ENCODE measurements around the gene THBD.

The THBD gene

GRCh38 chr20:23084845-23085365, 35.4 kb upstream of the THBD start:
- Histone ChIP-seq H4K20me1 (no peaks in the 10 kb centered on the region), H3K9ac (no peak overlapping the region), H3K36me3 (no peaks in the 10 kb centered on the region), H3K4me3 (no peak overlapping the region), H3K9me3 (no peaks in the 10 kb centered on the region), H3K4me1 (peaks cover 54% of the 10 kb centered on the region), H3K4me2 (peak overlapping the region; percentile 75), H3K27me3 (no peaks in the 10 kb centered on the region), H3K27ac (peak overlapping the region; percentile 60; the same call in 1 of the 2 replicates)
- TF ChIP-seq Cebpa-rat (IDR thresholded peaks at IDR 0.05) = no peak

- no peak for TF ChIP-seq Cebpa-rat (IDR thresholded peaks at IDR 0.05)
- H4K20me1 ChIP-seq = no peaks in the 10 kb centered on the region
- H3K4me2 ChIP-seq = peak overlapping the region; percentile 75
- peaks cover 54% of the 10 kb centered on the region for H3K4me1 ChIP-seq
- no peaks in the 10 kb centered on the region for H3K9me3 ChIP-seq
- H3K27me3 ChIP-seq = no peaks in the 10 kb centered on the region
- no peaks in the 10 kb centered on the region for H3K36me3 ChIP-seq
- peak overlapping the region; percentile 32; the same call in 1 of the 2 replicates for H3K27ac ChIP-seq
- H3K9ac ChIP-seq = no peak overlapping the region
- H3K4me3 ChIP-seq = no peak overlapping the region
These were observed 34.9 kb upstream of the THBD start for GRCh38 chr20:23084282-23084844.

GRCh38 chr20:23083553-23084220, 34.2 kb upstream of the THBD start:
- H3K9me3 ChIP-seq = no peaks in the 10 kb centered on the region
- H3K4me3 ChIP-seq = no peak overlapping the region
- H3K36me3 ChIP-seq = no peaks in the 10 kb centered on the region
- no peaks in the 10 kb centered on the region for H3K27me3 ChIP-seq
- H4K20me1 ChIP-seq = no peaks in the 10 kb centered on the region
- no peak overlapping the region for H3K9ac ChIP-seq
- no peak for TF ChIP-seq Cebpa-rat (IDR thresholded peaks at IDR 0.05)
- peaks cover 54% of the 10 kb centered on the region for H3K4me1 ChIP-seq
- peak overlapping the region; percentile 75 for H3K4me2 ChIP-seq
- H3K27ac ChIP-seq = peak overlapping the region; percentile 32; the same call in 1 of the 2 replicates

GRCh38 chr20:23082846-23083552, 33.5 kb upstream of the THBD start:
- 0 out of 2 replicates have a peak overlapping the region, but pooled peaks have one; percentile 0 for H3K27ac ChIP-seq
- H3K27me3 ChIP-seq = no peaks in the 10 kb centered on the region
- H3K9me3 ChIP-seq = no peaks in the 10 kb centered on the region
- H3K4me3 ChIP-seq = no peak overlapping the region
- H3K4me2 ChIP-seq = peak overlapping the region; percentile 75
- no peaks in the 10 kb centered on the region for H3K36me3 ChIP-seq
- no peak for TF ChIP-seq Cebpa-rat (IDR thresholded peaks at IDR 0.05)
- H4K20me1 ChIP-seq = no peaks in the 10 kb centered on the region
- peaks cover 47% of the 10 kb centered on the region for H3K4me1 ChIP-seq
- no peak overlapping the region for H3K9ac ChIP-seq

GRCh38 chr20:23081263-23081819, 31.9 kb upstream of the THBD start:
- no peaks in the 10 kb centered on the region for H3K9me3 ChIP-seq
- no peaks in the 10 kb centered on the region for H3K36me3 ChIP-seq
- no peak for TF ChIP-seq Cebpa-rat (IDR thresholded peaks at IDR 0.05)
- no peaks in the 10 kb centered on the region for H3K27me3 ChIP-seq
- H3K4me1 ChIP-seq = peaks cover 30% of the 10 kb centered on the region
- H3K4me3 ChIP-seq = no peak overlapping the region
- no peaks in the 10 kb centered on the region for H4K20me1 ChIP-seq
- H3K4me2 ChIP-seq = no peak overlapping the region
- no peak overlapping the region for H3K9ac ChIP-seq
- no peak overlapping the region for H3K27ac ChIP-seq

- TF ChIP-seq Cebpa-rat (IDR thresholded peaks at IDR 0.05) = no peak
- H3K27me3 ChIP-seq = no peaks in the 10 kb centered on the region
- H3K27ac ChIP-seq = no peak overlapping the region
- H3K4me2 ChIP-seq = no peak overlapping the region
- H4K20me1 ChIP-seq = no peaks in the 10 kb centered on the region
- H3K9me3 ChIP-seq = no peaks in the 10 kb centered on the region
- no peaks in the 10 kb centered on the region for H3K36me3 ChIP-seq
- H3K4me3 ChIP-seq = no peak overlapping the region
- H3K4me1 ChIP-seq = peaks cover 22% of the 10 kb centered on the region
- no peak overlapping the region for H3K9ac ChIP-seq
These were observed 31.0 kb upstream of the THBD start for GRCh38 chr20:23080521-23080920.

- H4K20me1 ChIP-seq = no peaks in the 10 kb centered on the region
- H3K4me2 ChIP-seq = no peak overlapping the region
- no peak overlapping the region for H3K9ac ChIP-seq
- H3K27ac ChIP-seq = no peak overlapping the region
- no peaks in the 10 kb centered on the region for H3K9me3 ChIP-seq
- H3K4me3 ChIP-seq = no peak overlapping the region
- peaks cover 16% of the 10 kb centered on the region for H3K4me1 ChIP-seq
- no peak for TF ChIP-seq Cebpa-rat (IDR thresholded peaks at IDR 0.05)
- no peaks in the 10 kb centered on the region for H3K36me3 ChIP-seq
- no peaks in the 10 kb centered on the region for H3K27me3 ChIP-seq
These were observed 30.5 kb upstream of the THBD start for GRCh38 chr20:23079926-23080325.

GRCh38 chr20:23079016-23079351, 29.5 kb upstream of the THBD start:
- Histone ChIP-seq H3K9ac (no peak overlapping the region), H3K27ac (no peak overlapping the region), H3K27me3 (no peaks in the 10 kb centered on the region), H3K4me1 (peaks cover 7% of the 10 kb centered on the region), H3K4me2 (no peak overlapping the region), H4K20me1 (no peaks in the 10 kb centered on the region), H3K9me3 (no peaks in the 10 kb centered on the region), H3K36me3 (no peaks in the 10 kb centered on the region), H3K4me3 (no peak overlapping the region)
- TF ChIP-seq Cebpa-rat (IDR thresholded peaks at IDR 0.05) = no peak

GRCh38 chr20:23078351-23079015, 29.0 kb upstream of the THBD start:
- peaks cover 2% of the 10 kb centered on the region for H3K4me1 ChIP-seq
- H3K27me3 ChIP-seq = no peaks in the 10 kb centered on the region
- no peak overlapping the region for H3K4me2 ChIP-seq
- no peak overlapping the region for H3K4me3 ChIP-seq
- no peaks in the 10 kb centered on the region for H3K9me3 ChIP-seq
- H3K36me3 ChIP-seq = no peaks in the 10 kb centered on the region
- H3K27ac ChIP-seq = no peak overlapping the region
- H4K20me1 ChIP-seq = no peaks in the 10 kb centered on the region
- TF ChIP-seq Cebpa-rat (IDR thresholded peaks at IDR 0.05) = no peak
- no peak overlapping the region for H3K9ac ChIP-seq

All from BLaER1 (cell line).